AG08395 (cell line): ENCODE measurements around the gene NXPH3.
"Not testable (repeated sequence)": the region's sequence is repeated elsewhere in the genome, so short reads cannot be mapped to it uniquely, and the experiment has no call there.

Experiments
- DNase-seq: peaks from one replicate; pipeline ENCODE4 v3.0.0; 2012; ENCODE audit warnings: mixed read lengths, low spot score

NXPH3 gene

GRCh38 chr17:49575679-49576087, at the start of gene NXPH3:
Gene NXPH3 (plus strand): TSS chr17:49575871. CDS start chr17:49576220, 349 bp downstream.
- DNase-seq, result peak; percentile 65

DNA sequence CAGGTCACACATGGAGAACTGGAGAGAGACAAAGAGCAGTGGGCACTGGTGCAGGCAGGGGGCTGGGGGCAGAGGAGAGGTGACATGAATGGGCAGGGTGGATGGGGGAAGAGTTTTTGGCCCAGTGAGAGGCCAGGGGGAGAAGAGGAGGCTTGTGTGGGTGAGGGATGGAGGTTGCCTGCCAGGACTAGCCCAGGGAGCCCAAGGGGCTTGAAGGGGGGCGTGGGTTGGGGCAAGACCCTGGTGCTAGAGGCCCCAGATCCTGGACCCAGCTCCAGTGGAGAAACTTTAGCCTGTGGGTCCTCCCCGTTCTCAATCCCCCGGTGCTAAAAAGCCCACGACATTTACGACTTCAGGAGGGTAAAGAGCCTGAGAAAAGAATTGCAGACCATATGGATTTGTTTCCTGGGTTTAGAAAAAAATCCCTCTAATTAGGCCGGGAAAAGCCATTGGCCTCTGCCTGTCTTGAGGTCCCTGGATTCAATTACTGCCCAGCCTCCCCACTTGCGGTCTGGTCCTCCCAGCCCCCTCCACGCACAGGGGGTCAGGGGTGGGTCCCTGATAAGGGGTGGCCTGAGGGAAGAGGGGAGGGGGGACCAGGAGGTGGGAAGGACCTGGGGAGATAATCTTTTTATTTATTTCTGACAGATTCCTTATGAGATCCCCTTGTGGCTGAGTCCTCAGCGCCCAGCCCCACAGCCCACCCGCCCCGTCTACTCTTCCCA, 47.6 kb upstream of the NXPH3 start:
- no peak for DNase-seq

- no peak for DNase-seq
Observed at GRCh38 chr17:49528966-49529365, 46.7 kb upstream of the NXPH3 start.

GRCh38 chr17:49530118-49530517, 45.6 kb upstream of the NXPH3 start:
- no peak for DNase-seq

GRCh38 chr17:49543860-49544259, 31.8 kb upstream of the NXPH3 start:
- no peak for DNase-seq

DNA sequence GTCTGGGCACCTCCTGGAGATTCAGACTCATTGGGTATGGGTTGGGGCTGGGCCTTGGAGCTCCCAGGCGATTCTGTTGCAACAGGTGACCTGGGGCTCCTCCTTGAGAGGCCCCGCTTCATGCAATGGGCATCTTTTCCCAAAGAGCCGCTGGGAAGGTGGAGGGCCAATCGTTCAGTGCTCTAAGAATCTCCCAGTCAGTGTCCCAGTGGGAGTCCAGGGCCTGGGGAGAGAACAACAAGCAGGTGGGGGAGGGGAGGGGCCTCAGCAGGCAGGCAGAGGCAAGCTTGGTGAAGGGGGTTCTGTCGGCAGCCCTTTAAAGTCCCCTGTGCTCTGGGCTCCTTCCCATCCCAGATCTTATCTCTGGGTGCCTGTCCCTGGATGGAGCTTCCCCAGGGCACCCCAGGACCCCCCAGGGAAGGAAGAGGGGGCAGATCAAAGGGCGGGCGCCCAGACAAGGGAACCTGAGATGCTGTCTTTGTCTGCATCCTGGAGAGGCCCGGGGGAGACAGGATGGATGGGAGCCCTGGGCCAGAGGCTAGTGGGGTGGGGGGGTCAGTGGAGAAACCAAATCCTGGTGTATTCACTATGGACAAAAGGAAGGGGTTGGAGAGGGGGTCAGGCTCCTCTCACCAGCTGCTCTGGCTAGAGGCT, 30.5 kb upstream of the NXPH3 start:
- no peak for DNase-seq

- DNase-seq, result no peak
Observed at GRCh38 chr17:49545806-49546545, 29.7 kb upstream of the NXPH3 start.

GRCh38 chr17:49546546-49547535, 28.8 kb upstream of the NXPH3 start:
- DNase-seq, result no peak

DNA sequence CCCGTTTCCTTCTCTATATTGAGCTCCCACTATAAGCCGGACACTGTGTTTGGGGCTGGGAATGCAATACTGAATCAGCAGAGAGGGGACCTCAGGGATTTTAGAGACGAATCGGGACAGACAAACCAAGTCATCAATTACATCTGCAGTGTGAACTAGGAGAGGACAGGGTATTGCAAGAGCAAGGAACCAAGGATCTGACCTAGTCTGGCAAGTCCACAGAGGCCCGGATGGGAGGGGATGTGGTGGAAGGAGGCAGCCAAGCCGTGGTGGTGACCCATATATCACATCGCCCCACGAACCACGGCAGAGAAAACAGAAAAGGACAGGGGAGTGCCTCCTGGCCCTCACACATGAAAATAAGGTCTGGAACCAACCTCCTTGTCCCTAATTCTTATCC, 28.1 kb upstream of the NXPH3 start:
- DNase-seq, result no peak

GRCh38 chr17:49548051-49548505, 27.6 kb upstream of the NXPH3 start:
- no peak for DNase-seq

- peak; percentile 69 for DNase-seq
Observed at GRCh38 chr17:49548506-49549310, 27.0 kb upstream of the NXPH3 start.

- DNase-seq, result no peak
Observed at GRCh38 chr17:49549311-49549605, 26.4 kb upstream of the NXPH3 start.

DNA sequence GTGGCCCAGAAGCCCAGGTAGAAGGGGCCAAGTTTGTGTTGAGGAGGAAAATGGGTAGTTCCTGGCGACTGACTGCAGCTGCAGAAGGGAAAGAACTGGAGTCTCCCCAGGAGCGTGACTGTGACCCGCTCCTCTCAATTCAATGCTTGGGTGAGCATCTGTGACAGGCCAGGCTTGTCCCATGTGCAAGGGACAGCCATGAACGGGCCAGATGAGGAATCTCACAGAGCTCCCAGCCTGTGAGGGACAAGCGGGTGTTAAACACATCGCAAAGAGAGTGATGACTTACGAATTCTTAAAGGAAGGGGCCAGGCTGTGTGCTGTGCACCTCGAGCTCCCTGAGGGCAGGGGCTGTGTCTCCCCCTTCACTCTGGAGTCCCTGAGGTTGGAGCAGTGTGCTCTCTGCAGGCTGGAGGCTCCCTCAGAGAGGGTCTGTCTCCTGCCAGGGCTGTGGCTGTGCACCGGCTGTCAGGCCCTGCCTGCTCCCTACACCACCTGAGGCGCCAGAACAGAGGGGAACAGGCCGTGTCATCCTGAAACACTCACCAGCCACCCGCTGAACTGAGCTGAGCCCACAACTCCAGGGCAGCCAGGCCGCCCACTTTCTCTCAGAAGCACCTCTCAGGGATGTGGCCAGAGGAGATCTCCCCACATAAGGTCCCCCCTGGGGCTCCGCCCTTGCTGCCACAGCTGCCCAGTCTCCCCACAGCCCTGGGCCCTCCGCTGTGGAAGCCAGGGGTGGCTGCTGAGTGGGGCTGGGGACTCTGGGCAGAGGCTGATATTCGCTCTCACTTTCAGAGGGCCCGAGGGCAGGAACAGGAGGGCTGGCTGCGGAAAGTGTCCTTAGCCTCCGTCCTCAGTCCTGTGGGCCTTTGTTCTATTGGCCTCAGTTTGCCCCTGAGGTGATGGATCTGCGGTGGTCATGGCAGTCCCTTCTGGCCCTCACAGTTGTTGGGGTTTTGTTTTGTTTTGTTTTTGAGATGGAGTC, 25.7 kb upstream of the NXPH3 start:
- DNase-seq, result no peak

DNA sequence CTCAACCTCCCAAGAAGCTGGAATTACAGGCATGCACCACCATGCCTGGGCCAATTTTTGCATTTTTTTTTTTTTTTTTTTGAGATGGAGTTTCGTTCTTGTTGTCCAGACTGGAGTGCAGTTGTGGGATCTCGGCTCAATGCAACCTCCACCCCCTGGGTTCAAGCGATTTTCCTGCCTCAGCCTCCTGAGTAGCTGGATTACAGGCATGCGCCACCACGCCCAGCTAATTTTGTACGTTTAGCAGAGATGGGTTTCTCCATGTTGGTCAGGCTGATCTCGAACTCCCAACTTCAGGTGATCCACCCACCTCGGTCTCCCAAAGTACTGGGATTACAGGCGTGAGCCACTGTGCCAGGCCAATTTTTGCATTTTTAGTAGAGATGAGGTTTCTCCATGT, 24.9 kb upstream of the NXPH3 start:
- not testable (repeated sequence) for DNase-seq

GRCh38 chr17:49551221-49552069, 24.2 kb upstream of the NXPH3 start:
- no peak for DNase-seq

DNA sequence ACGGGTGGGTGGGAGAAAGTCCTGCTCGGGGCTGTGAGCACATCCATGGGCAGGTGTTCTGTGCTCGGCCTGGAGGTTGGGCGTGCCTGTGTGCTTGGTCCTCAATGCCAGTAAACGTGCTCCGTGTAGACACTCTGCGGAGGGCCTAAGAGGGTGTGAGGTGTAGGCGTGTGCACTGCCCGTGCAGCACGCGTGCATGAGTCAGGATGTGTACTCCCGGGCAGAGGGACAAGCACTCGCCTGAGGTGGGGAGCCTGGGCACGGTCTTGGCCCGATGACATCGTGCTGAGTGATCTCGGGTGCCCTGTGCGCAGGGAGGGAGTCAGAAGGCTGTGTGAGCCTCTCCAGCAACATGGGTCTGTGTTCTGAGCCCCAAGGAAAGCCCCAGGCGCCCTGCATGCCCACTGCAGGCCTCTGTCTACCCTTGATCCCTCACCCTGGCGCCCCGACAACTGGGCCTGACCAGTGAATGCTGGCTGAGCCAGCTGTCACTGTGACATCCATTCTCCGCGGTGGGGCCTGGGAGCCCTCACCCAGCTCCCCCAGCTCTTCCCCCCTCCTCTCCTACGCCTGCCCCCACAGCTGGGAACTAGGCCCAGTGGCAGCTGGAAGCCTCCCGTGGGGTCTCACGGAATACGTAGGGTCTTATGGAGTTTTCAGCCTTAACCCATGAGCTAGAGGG, 23.5 kb upstream of the NXPH3 start:
- no peak for DNase-seq

GRCh38 chr17:49553676-49554335, 21.9 kb upstream of the NXPH3 start:
- DNase-seq, result no peak
